ENCODE measurements around the gene TBX10. TPM values are rescaled to one million over a fixed set of nuclear protein-coding genes. Genes with fewer than 3 reads are reported as not detected.
"Not testable (repeated sequence)": the region's sequence is repeated elsewhere in the genome, so short reads cannot be mapped to it uniquely, and the experiment has no call there.

Gene TBX10
- polyA plus RNA-seq, 1 of the 3 experiments (the other 2 are of a cell fraction): not detected

- H2AFZ ChIP-seq (ENCODE audit: low read depth): no peak overlapping the region
- no peak for TF ChIP-seq USF1 (IDR thresholded peaks at IDR 0.05; ENCODE audit: borderline replicate concordance, low read depth)
- no peak for TF ChIP-seq IRF3 (IDR thresholded peaks at IDR 0.05; ENCODE audit: low read depth, low read length)
- no peak for TF ChIP-seq POLR2AphosphoS5 (IDR thresholded peaks at IDR 0.05; ENCODE audit: low read depth, low read length)
- TF ChIP-seq MEF2A (IDR thresholded peaks at IDR 0.05; ENCODE audit: borderline replicate concordance, low read depth): no peak
- no peak for TF ChIP-seq REST (IDR thresholded peaks at IDR 0.05; ENCODE audit: low read depth, low read length)
- no peak for TF ChIP-seq RAD21 (IDR thresholded peaks at IDR 0.05; ENCODE audit: low read length)
- no peak for TF ChIP-seq FOSL2 (IDR thresholded peaks at IDR 0.05; ENCODE audit: borderline replicate concordance, low read depth)
- TF ChIP-seq GABPA (IDR thresholded peaks at IDR 0.05; ENCODE audit: low read depth): no peak
- TF ChIP-seq SMC3 (IDR thresholded peaks at IDR 0.05; ENCODE audit: low read depth, low read length): no peak
- TF ChIP-seq USF2 (IDR thresholded peaks at IDR 0.05; ENCODE audit: borderline replicate concordance, low read depth, low read length): no peak
- TF ChIP-seq CTCF (IDR thresholded peaks at IDR 0.05): no peak
- H3K4me1 ChIP-seq (ENCODE audit: control insufficient read depth in 1 of 2, insufficient read depth in 2 of 2, low read depth in 1 of 2, low read length in 1 of 2): peaks cover 7 to 13% of the 10 kb centered on the region in 2 experiments; a peak in 3 of 4 replicates
- no peak overlapping the region for H3K4me2 ChIP-seq
- WGBS (ENCODE audit: low lambda C conversion rate): 38% methylated on average over 1 of the region's 2 CpGs
- no peak overlapping the region for H3K27ac ChIP-seq (ENCODE audit: low read depth in 2 of 2, low read length in 1 of 2)
- no peaks in the 10 kb centered on the region for H3F3A ChIP-seq (replicated peaks; ENCODE audit: insufficient read depth)
- no peaks in the 10 kb centered on the region for H3K9me3 ChIP-seq
- H3K79me2 ChIP-seq (ENCODE audit: insufficient read depth): peaks cover 17% of the 10 kb centered on the region
- ChIA-PET POLR2A (no interaction called here), CTCF (interaction anchor here (1.2 to 1.8 kb wide), 3 partner anchors 9 to 24 kb away, joined by 3 to 6 read pairs (median 6); partner anchors contain the start of genes GSTP1 and NUDT8)
- no peak for DNase-seq
- H3K9me2 ChIP-seq: no peaks in the 10 kb centered on the region
- H3K9ac ChIP-seq: no peak overlapping the region
- H3K36me3 ChIP-seq (replicated peaks in 1 of 2; ENCODE audit: control insufficient read depth in 1 of 2, insufficient read depth in 2 of 2, low read length in 1 of 2): peaks cover 0 to 13% of the 10 kb centered on the region in 2 experiments
- no peaks in the 10 kb centered on the region for H4K20me1 ChIP-seq (ENCODE audit: insufficient read depth)
- no peak overlapping the region for H3K4me3 ChIP-seq (ENCODE audit: low read depth in 2 of 2, low read length in 1 of 2)
- H3K27me3 ChIP-seq (ENCODE audit: insufficient read depth): no peaks in the 10 kb centered on the region; the same call in 1 of the 2 replicates
Observed at GRCh38 chr11:67604815-67605214, 34.7 kb downstream of the TBX10 start.

- WGBS (ENCODE audit: low lambda C conversion rate): 22% methylated on average over 2 of the region's 4 CpGs
- CTCF ChIA-PET: interaction anchor here (1.6 to 1.8 kb wide), 2 partner anchors 10 to 20 kb away, joined by 3 to 6 read pairs; partner anchors contain the start of gene GSTP1
- H3K36me3 ChIP-seq (replicated peaks in 1 of 2; ENCODE audit: control insufficient read depth in 1 of 2, insufficient read depth in 2 of 2, low read length in 1 of 2); H3K4me3 ChIP-seq (ENCODE audit: low read depth in 2 of 2, low read length in 1 of 2); H4K20me1 ChIP-seq (ENCODE audit: insufficient read depth); H3K4me2 ChIP-seq; H3K9ac ChIP-seq; DNase-seq; H3K27ac ChIP-seq (ENCODE audit: low read depth in 2 of 2, low read length in 1 of 2); H3K9me2 ChIP-seq; H3K27me3 ChIP-seq (ENCODE audit: insufficient read depth); H3K9me3 ChIP-seq; POLR2A ChIA-PET; H2AFZ ChIP-seq (ENCODE audit: low read depth); H3F3A ChIP-seq (replicated peaks; ENCODE audit: insufficient read depth): not testable (repeated sequence)
- Histone ChIP-seq H3K79me2 (ENCODE audit: insufficient read depth) (peaks cover 17% of the 10 kb centered on the region), H3K4me1 (ENCODE audit: control insufficient read depth in 1 of 2, insufficient read depth in 2 of 2, low read depth in 1 of 2, low read length in 1 of 2) (peaks cover 7 to 13% of the 10 kb centered on the region in 2 experiments; a peak in 3 of 4 replicates)
Observed at GRCh38 chr11:67604119-67604518, 35.4 kb downstream of the TBX10 start.
